Stomach (tissue), 4 donors: ENCODE data around the gene STK36.

Source experiments
- POLR2A ChIP-seq, 4 donors: fragments of 450-650 bp; IDR thresholded peaks; one replicate each; pipeline ENCODE4 v1.6.1; 2016; ENCODE audit warnings: antibody characterized with exemption in 4 of 4, control low read depth in 2 of 4, mild to moderate bottlenecking in 1 of 4, moderate library complexity in 1 of 4
- TF ChIP-seq, protein P1 (sequence below), 7 experiments: fragments of 450-650 bp in 4 of 7; fragments of 200-600 bp in 3 of 7; sonication (generic) in 3 of 7; IDR thresholded peaks; one replicate each; pipeline ENCODE4 v1.5.1; 2016 to 2019; ENCODE audit warnings: antibody characterized with exemption in 7 of 7, control low read depth in 2 of 7, mild to moderate bottlenecking in 1 of 7

DNA sequence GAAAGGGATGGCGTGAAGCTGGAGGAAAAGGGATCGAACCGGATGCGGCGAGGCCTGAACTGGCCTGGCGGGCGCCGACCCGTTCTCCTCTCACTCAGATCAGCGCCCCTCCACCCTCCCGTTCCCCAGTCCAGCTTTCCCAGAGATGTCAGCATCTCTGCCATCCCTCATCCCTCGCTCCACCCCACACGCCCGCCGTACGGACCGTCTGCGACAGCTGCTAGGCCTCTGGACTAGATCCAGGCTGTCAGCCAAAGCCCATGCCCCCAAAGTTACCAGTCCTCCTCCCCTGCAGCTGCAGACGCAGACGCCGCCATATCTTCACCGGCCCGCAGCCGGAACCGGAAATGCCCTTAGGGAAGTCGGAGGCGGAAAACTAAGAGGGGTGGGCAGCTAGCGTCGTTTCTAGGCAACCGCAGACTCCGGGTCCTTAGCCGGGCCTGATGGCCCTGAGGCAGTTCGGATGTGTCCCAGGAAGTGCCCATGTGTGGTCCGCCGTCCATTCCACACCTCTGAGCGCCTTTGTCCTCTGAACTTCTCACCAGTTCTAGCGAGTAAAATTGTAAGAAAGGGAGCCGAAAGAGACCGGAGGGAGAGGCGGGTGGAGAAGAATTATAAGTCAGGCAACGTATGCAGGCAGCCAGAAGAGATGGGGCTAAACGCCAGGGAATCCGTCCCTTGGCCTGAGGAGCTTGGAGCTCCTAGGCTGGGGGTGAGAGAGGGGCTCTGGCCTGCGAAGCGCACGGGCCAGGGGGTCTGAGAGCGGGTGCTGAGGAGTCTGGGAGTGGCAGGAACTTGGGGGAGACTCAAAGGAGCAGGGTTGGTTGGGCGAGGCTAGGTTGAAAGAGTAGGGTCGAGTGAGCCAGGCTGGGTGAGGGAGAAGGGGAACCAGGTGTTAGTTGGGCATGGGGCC lies at the start of gene STK36, which contains the start of gene RNF25:
- peak in 1 of 4 donors; percentile 14 for TF ChIP-seq POLR2A (IDR thresholded peaks at IDR 0.05)
- TF ChIP-seq, protein P1, sequence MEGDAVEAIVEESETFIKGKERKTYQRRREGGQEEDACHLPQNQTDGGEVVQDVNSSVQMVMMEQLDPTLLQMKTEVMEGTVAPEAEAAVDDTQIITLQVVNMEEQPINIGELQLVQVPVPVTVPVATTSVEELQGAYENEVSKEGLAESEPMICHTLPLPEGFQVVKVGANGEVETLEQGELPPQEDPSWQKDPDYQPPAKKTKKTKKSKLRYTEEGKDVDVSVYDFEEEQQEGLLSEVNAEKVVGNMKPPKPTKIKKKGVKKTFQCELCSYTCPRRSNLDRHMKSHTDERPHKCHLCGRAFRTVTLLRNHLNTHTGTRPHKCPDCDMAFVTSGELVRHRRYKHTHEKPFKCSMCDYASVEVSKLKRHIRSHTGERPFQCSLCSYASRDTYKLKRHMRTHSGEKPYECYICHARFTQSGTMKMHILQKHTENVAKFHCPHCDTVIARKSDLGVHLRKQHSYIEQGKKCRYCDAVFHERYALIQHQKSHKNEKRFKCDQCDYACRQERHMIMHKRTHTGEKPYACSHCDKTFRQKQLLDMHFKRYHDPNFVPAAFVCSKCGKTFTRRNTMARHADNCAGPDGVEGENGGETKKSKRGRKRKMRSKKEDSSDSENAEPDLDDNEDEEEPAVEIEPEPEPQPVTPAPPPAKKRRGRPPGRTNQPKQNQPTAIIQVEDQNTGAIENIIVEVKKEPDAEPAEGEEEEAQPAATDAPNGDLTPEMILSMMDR (IDR thresholded peaks at IDR 0.05): no peak
